ENCODE data around the gene HCN4.
"Not testable (repeated sequence)": the region's sequence is repeated elsewhere in the genome, so short reads cannot be mapped to it uniquely, and the experiment has no call there.

HCN4 gene

DNA sequence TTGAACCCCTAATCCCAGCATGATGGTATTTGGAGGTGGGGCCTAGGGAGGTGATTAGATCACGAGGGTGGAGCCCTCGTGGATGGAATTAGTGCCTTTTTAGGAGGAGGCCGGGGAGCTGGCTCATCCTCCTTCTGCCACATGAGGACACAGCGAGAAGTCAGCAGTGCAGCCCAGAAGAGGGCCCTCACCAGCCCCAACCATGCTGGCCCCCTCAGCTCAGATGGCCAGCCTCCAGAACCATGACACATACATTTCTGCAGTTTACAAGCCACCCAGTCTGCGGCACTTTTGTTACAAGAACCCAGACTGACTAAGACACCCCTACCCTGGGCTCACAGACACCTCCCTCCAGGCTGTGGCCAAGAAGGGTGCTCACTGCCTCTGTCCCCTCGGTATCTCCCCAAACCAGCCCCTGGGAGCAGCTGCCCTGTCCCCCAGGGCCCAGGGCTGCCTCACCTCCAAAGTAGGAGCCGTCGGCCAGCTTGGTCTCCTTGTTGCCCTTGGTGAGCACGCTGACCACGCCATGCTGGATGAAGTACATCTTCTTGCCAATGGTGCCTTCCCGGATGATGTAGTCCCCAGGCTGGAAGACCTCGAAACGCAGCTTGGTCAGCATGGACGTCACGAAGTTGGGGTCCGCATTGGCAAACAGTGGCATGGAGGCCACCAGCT lies 44.1 kb downstream of the HCN4 start:
- DNase-seq = no peak

GRCh38 chr15:73323956-73324355 lies 44.8 kb downstream of the HCN4 start:
- no peak for DNase-seq

GRCh38 chr15:73323374-73323955 lies 45.3 kb downstream of the HCN4 start:
- DNase-seq = no peak

- no peak for DNase-seq
These were observed 45.9 kb downstream of the HCN4 start for GRCh38 chr15:73322665-73323373.

- no peak for DNase-seq
These were observed 47.0 kb downstream of the HCN4 start for GRCh38 chr15:73321496-73322450.

DNA sequence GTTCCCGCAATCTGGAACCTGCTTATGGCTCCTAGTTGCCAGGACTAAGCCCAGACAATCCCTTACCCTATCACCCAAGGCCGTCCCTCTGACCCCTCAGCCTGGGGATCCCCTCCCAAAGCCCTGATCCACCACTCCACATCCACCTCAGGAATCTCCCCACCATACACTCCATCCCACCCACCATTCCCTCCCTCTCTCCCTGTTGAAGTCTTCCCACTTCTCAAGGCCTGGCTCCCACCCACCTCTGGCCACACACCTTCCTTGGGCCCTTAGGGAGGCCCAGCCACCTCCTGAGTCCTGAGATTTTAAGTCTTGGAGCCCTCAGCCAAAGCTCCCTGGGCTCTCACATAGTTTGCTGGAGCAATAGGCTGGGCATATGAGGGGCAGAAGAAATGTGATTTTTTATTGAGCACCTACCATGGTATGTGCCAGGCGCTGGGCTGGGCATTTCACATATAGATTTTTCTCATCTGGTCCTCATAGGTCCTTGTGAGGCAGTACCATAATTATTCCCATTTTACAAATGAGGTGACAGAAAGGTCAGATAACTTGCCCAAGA lies 48.1 kb downstream of the HCN4 start:
- DNase-seq = no peak

DNA sequence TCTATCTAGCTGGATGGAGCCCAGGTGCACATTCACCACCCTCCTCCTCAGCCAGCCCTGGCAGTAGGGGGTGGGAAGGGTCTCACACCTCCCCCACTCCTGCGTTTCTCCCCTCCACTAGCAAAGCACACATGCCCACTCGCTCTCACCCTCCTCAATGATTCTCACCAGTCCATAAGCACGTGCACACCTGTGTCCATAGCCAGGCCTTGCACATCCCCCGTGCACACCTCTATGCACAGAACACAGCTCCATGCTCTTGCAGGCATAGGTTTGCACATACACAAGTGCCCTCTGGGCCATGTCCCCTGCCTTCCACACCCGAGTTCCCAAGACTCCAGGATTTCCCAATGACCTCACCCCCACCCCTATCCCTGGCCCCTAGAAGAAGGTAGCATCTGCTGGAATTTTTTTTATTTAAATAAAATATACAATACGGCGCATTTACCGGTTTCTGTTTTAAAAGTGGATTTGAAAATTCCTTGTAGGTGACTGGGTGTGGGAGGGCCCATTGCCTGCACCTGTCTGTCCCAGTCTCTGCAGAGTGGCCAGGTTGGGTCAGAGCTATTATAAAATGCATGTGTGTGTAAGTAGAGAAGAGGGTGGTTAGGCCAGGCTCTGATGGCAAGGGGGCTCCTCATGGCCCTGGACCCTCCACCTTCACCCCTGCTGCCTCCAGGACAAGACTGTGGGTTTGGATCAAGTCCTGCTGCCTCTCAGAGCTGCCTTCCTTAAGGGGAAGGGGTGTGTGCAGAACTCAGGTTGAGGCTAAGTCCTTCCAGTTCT lies 49.1 kb downstream of the HCN4 start:
- DNase-seq = no peak

DNA sequence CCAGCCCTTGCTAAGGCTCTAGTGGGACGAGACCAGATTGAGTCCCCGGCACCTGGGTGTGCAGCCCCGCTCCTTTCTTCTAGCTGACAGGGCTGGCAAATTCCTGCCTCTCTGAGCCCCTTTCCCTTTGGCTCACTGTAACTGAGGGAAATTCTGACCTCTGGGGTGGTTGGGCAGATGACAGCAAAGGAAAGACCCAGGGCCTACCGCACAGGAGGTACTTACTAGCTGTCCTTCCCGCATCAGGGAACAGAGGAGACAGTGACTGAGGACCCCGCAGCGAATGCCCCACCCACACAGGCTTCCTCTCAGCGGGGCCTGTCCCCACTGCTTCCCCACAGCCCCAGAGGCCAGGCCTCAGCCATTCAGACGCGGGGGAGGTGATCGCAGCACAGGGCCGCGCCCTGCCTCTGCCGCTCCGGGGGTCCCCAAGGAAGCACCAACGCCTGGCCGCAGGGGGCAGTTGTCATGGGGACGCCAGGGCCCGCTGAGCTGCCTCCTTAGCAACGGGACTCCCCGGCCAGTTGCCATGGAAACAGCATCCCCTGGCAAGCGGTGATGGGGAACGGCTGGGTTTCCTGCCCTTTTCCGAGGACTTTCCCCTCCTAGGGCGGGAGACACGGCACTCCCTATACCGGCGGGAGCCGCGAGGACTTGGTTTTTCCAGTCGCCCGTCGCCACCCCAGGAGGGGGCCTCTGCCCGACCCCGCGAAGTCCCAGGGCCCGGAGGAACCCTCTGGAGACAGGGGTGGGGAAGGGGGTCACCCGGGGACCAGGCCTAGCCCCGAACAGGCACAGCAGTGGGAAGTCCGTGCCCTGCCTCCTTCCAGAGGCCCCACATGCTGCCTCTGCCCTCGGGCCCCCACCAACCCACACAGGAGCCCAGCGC lies 50.1 kb downstream of the HCN4 start:
- no peak for DNase-seq

DNA sequence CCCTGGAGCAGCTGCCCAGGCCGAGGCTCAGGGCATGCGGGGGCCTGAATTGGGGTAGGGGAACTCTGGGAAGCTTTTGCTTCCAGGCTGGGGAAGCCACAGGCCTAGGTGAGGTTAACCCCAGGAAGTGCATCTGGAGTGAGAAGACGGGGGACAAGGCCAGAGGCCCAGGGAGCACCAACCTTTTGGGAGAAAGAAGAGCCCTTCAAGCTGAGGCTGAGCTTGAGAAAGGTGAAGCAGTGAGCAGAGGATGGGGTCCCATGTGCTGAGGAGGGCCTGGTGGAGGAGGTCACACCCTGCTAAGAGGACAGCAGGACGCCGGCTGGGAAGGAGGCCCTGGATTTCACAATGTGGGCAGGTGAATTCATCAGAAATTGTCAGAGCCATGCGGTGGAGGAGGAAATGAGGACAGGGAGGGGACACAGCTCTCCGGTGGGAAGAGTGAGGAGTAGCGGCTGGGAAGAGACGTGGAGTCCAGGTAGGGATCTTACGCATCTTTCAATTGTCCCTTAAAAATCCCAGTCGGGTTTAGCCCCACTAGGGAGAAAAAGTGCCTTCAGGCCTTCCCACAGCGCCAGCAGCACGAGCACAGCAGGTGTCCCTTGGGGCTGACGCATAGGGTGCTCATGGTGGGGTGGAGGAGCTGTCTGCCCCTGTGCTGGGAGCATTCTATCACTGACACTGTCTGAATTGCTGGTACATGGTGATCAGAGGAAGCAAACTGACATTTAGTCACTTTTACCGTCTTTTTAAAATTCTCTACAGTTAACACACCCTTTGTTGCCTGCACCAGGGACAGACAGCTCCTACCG lies 50.9 kb downstream of the HCN4 start:
- no peak for DNase-seq

DNA sequence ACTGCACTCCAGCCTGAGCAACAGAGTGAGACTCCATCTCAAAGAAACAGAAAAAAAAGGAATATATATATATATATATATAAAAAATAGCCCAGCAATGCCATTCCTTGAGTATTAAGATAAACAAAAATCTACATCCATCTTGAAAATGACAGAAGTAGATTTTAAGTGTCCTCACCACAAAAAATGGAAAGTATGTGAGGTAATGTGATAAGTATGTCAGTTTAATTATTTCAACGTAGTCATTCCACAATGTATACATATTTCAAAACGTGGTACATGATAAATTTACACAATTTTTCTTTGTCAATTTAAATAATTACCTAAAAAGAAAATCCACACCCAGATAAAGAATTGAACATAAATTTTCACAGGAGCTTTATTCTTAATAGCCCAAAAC lies 54.9 kb downstream of the HCN4 start:
- DNase-seq = no peak

GRCh38 chr15:73308305-73308704 lies 60.5 kb downstream of the HCN4 start:
- no peak for DNase-seq

GRCh38 chr15:73305331-73306211 lies 63.2 kb downstream of the HCN4 start:
- no peak for DNase-seq

- DNase-seq = no peak
These were observed 65.1 kb downstream of the HCN4 start for GRCh38 chr15:73303636-73304035.

DNA sequence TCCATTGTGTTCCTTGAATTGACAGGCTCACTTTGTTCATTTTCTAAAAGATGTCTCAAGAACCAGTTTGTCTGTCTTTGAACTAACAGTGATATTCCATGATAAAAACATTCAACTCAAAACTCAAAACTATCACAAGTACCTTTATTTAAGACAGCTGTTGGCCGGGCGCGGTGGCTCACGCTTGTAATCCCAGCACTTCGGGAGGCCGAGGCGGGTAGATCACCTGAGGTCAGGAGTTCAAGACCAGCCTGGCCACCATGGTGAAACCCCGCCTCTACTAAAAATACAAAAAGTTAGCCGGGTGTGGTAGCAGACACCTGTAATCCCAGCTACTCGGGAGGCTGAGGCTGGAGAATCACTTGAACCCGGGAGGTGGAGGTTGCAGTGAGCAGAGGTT lies 68.5 kb downstream of the HCN4 start:
- DNase-seq = not testable (repeated sequence)

GRCh38 chr15:73298522-73299245 lies 70.1 kb downstream of the HCN4 start:
- no peak for DNase-seq

DNA sequence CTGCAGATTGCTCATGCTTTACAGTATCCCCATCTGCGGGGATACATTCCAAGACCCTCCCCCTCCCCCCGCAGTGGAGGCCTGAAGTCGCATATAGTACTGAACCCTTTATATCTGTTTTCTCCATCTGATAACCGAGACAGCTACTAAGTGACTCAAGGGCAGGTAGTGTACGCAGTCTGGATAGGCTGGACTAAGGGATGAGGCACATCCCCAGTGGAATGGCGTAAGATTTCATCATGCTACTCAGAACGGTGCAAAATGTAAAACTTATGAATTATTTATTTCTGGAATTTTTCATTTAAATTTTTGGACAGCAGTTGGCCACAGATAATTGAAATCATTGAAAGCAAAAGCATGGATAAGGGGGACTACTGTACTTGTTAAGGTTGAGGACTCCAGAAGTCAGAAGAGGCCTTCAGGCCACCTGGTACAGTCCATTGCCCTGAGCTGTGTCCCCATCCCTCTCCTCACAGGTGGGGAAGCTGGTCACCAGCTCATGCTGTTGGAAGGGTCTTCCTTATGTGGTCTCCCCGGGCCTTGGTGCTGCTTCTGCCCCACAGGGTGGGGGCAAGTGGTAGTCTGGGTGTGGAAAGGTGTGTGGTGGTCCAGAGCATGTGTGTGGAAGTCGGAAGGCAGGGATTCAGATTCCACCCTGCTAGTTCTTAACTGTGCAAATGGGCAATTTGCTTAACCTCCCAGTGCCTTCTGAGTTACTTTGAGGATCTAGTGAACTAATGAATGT lies 72.0 kb downstream of the HCN4 start:
- no peak for DNase-seq

DNA sequence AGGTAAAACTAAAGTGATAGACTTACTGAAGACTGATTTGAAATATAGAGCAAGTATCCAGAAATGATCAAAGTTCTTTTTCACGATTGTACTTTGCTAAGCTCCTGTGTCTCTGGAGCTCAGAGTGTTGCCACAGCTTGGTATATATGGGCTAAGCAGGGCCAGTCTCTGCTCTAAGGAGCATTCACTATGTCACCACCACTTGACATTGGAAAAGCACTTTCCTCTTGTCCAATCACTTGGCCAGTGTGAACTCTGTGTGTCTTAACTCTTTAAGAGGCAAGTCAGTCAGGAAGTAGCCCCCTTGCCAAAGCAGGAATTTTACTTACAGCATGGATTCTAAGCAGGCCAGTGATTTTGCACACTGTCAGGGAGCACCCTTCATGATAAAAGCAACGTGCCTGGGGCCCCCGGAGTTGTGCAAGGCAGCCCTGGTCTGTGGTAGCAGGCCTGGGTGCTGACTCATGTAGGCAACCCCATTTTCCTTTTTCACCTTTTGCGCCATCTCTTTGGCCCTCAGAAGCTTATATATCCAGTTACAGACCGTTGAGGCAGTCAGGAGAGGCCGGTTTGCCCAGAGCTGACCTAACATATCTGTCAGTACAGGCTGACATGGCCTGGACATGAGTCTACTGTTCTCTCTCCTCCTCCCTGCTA lies 73.0 kb downstream of the HCN4 start:
- DNase-seq = no peak
